K562 (cell line): ENCODE measurements around the gene MITF. TPM values are rescaled to one million over a fixed set of nuclear protein-coding genes. Genes with fewer than 3 reads are reported as not detected.

ENCODE experiments used
- ATF4 ChIP-seq: fragments of 450-650 bp; formaldehyde crosslinking; IDR thresholded peaks from 2 replicates; pipeline ENCODE4 v1.4.0; 2022; ENCODE audit warnings: mild to moderate bottlenecking, moderate library complexity
- BRD4 ChIP-seq: fragments of 200-600 bp; sonication (generic); IDR thresholded peaks from 2 replicates; pipeline ENCODE4 v1.6.1; 2017; ENCODE audit warnings: inconsistent platforms
- CBFB ChIP-seq: sonication (generic); formaldehyde crosslinking; IDR thresholded peaks from 2 replicates; pipeline ENCODE4 v1.4.0; 2020; ENCODE audit warnings: mild to moderate bottlenecking, missing genetic modification reagents
- CHD4 ChIP-seq: fragments of 200-600 bp; sonication (generic); IDR thresholded peaks from 3 replicates; pipeline ENCODE4 v1.6.1; 2012; ENCODE audit warnings: low read depth, mild to moderate bottlenecking, mixed read lengths, low read length, inconsistent platforms; ENCODE audit not compliant: insufficient read depth, insufficient replicate concordance, poor library complexity, severe bottlenecking
- ELK1 ChIP-seq: sonication (generic); formaldehyde crosslinking; IDR thresholded peaks from 2 replicates; pipeline ENCODE4 v1.8.1; 2022; ENCODE audit warnings: missing genetic modification reagents
- HMGN3 ChIP-seq: IDR thresholded peaks from 2 replicates; pipeline ENCODE4 v1.6.1; 2011; ENCODE audit warnings: borderline replicate concordance, low read depth, mild to moderate bottlenecking, mixed read lengths, low read length; ENCODE audit not compliant: insufficient read length; ENCODE audit errors: extremely low read depth
- JUNB ChIP-seq: fragments of 450-650 bp; formaldehyde crosslinking; conservative IDR thresholded peaks from 2 replicates; pipeline ENCODE4 v1.4.0; 2020; ENCODE audit warnings: mild to moderate bottlenecking
- NFYB ChIP-seq: IDR thresholded peaks from 2 replicates; pipeline ENCODE4 v1.6.1; 2011; ENCODE audit warnings: mild to moderate bottlenecking, moderate library complexity; ENCODE audit not compliant: insufficient read length; ENCODE audit errors: extremely low read depth
- NR2C2 ChIP-seq, 2 experiments: fragments of 200-800 bp in 1 of 2; sonication (Bioruptor generic) in 1 of 2; sonication (generic) in 1 of 2; formaldehyde crosslinking in 1 of 2; IDR thresholded peaks; 2 replicates each; pipeline versions ENCODE4 v1.6.1 to v1.8.0; 2016 to 2022; ENCODE audit warnings: mild to moderate bottlenecking in 1 of 2, missing compliant biosample characterization in 1 of 2, missing genetic modification characterization in 1 of 2, missing genetic modification reagents in 1 of 2
- NR2F6 ChIP-seq: fragments of 450-650 bp; formaldehyde crosslinking; IDR thresholded peaks from 2 replicates; pipeline ENCODE4 v1.4.0; 2020; ENCODE audit warnings: mild to moderate bottlenecking
- SMC3 ChIP-seq: conservative IDR thresholded peaks from 2 replicates; pipeline ENCODE4 v1.6.1; 2011; ENCODE audit warnings: low read depth, low read length, improper control_type of control experiment; ENCODE audit not compliant: insufficient read depth
- SPI1 ChIP-seq: IDR thresholded peaks from 2 replicates; pipeline ENCODE4 v1.6.1; 2011; ENCODE audit warnings: low read depth, low read length, control low read depth, borderline replicate concordance
- TAF7 ChIP-seq: fragments of 450-650 bp; IDR thresholded peaks from 2 replicates; pipeline ENCODE4 v1.6.1; 2016; ENCODE audit warnings: missing genetic modification characterization, missing compliant biosample characterization
- ZBTB26 ChIP-seq: fragments of 450-650 bp; formaldehyde crosslinking; IDR thresholded peaks from 2 replicates; pipeline ENCODE4 v1.4.0; 2022; ENCODE audit warnings: missing genetic modification characterization
- ZBTB5 ChIP-seq: fragments of 450-650 bp; IDR thresholded peaks from 2 replicates; pipeline ENCODE4 v1.6.1; 2017; ENCODE audit warnings: antibody characterized with exemption
- ZNF592 ChIP-seq: fragments of 450-650 bp; IDR thresholded peaks from 2 replicates; pipeline ENCODE4 v1.6.1; 2017; ENCODE audit warnings: antibody characterized with exemption, mild to moderate bottlenecking
- ZNF780A ChIP-seq: fragments of 250-450 bp; sonication (Bioruptor Pico); IDR thresholded peaks from 2 replicates; pipeline ENCODE4 v1.5.0; 2021; ENCODE audit warnings: mild to moderate bottlenecking
- polyA plus RNA-seq, 8 experiments: library from polyadenylated mRNA; depleted of rRNA in 4 of 8; stranded (reverse) in 5 of 8; unstranded in 3 of 8; fragments of >200 nt; fragmentation: Nextera tagmentation in 2 of 8; fragmentation: Illumina TruSeq in 1 of 8; extraction: Ambion mirVana in 2 of 8; extraction: Trizol in 1 of 8; gene quantifications; 2 replicates each; pipeline versions ENCODE4 v1.2.1 to v1.2.3, GENCODE V29; 2011 to 2014; ENCODE audit warnings: inconsistent platforms in 1 of 8, missing spikeins in 1 of 8
- total RNA-seq, 7 experiments: library from RNA; depleted of rRNA in 6 of 7; stranded (reverse); fragments of >200 nt in 6 of 7; fragmentation: Illumina TruSeq in 2 of 7; extraction: Trizol in 2 of 7; gene quantifications; 2 replicates each; pipeline versions ENCODE4 v1.2.1 to v1.2.3, GENCODE V29; 2011 to 2021; ENCODE audit warnings: low replicate concordance in 1 of 7

The MITF gene
- total and polyA plus RNA-seq, 9 of the 15 experiments (the other 6 are each of a cell fraction or from before 2014, with no cell fraction given) = 5.6 to 14.9 (median 11.1) TPM

- TF ChIP-seq ZNF592 (peak; percentile 88), ZBTB5 (no peak), ZNF780A (no peak), ELK1 (CRISPR knock-in tag) (no peak), TAF7 (tag) (no peak), NFYB (peak; percentile 11), NR2F6 (no peak), CHD4 (no peak), CBFB (CRISPR knock-in tag) (no peak), NR2C2 (CRISPR knock-in tag; IDR thresholded peaks at IDR 0.05) (no peak), NR2C2 (tag; IDR thresholded peaks at IDR 0.05) (no peak), BRD4 (no peak; the same call in 1 of the 2 replicates), JUNB (CRISPR knock-in tag) (no peak), HMGN3 (peak; percentile 90), SPI1 (peak; percentile 35; the same call in 1 of the 2 replicates), SMC3 (no peak), ATF4 (CRISPR knock-in tag) (no peak), ZBTB26 (CRISPR knock-in tag) (no peak)
Observed at GRCh38 chr3:69724722-69725435, 14.4 kb upstream of the MITF start (continued).
